NCI-H748 treated with DMSO at 0.1 percent for 48 hours (cell line): Measurements from ENCODE around the gene RAB21.
"Not testable (repeated sequence)": the region's sequence is repeated elsewhere in the genome, so short reads cannot be mapped to it uniquely, and the experiment has no call there.

Experiments used
- DNase-seq: peaks from one replicate; lab custom pipeline; 2025; lab: John Stamatoyannopoulos, UW

Gene RAB21

GRCh38 chr12:71752891-71753290 is 1.8 kb upstream of the RAB21 start:
- DNase-seq: no peak

GRCh38 chr12:71755146-71755892 is 656 bp downstream of the RAB21 start:
- no peak for DNase-seq

GRCh38 chr12:71756054-71756690 is 1.5 kb downstream of the RAB21 start:
- DNase-seq: no peak

GRCh38 chr12:71759941-71760340 is 5.3 kb downstream of the RAB21 start:
- DNase-seq: no peak

- no peak for DNase-seq
These were observed 5.8 kb downstream of the RAB21 start for GRCh38 chr12:71760471-71760870.

GRCh38 chr12:71761354-71761753 is 6.7 kb downstream of the RAB21 start:
- not testable (repeated sequence) for DNase-seq

GRCh38 chr12:71763677-71764379 is 9.2 kb downstream of the RAB21 start:
- no peak for DNase-seq

- DNase-seq: no peak
These were observed 10.1 kb downstream of the RAB21 start for GRCh38 chr12:71764587-71765321.

GRCh38 chr12:71766202-71766601 is 11.5 kb downstream of the RAB21 start:
- no peak for DNase-seq

GRCh38 chr12:71767183-71767582 is 12.5 kb downstream of the RAB21 start:
- no peak for DNase-seq

GRCh38 chr12:71768900-71769299 is 14.2 kb downstream of the RAB21 start:
- no peak for DNase-seq

- no peak for DNase-seq
These were observed 16.4 kb downstream of the RAB21 start for GRCh38 chr12:71771069-71771468.

- DNase-seq: no peak
These were observed 18.1 kb downstream of the RAB21 start for GRCh38 chr12:71772735-71773134.

- DNase-seq: no peak
These were observed 25.7 kb downstream of the RAB21 start for GRCh38 chr12:71780237-71780822.

GRCh38 chr12:71782017-71782416 is 27.4 kb downstream of the RAB21 start:
- no peak for DNase-seq

- no peak for DNase-seq
These were observed 32.2 kb downstream of the RAB21 start for GRCh38 chr12:71786829-71787228.

- no peak for DNase-seq
These were observed 32.9 kb downstream of the RAB21 start for GRCh38 chr12:71787580-71787979.

GRCh38 chr12:71790331-71790730 is 35.7 kb downstream of the RAB21 start:
- no peak for DNase-seq

GRCh38 chr12:71791473-71792150 is 36.9 kb downstream of the RAB21 start:
- DNase-seq: no peak

GRCh38 chr12:71792599-71792998 is 37.9 kb downstream of the RAB21 start:
- DNase-seq: no peak

GRCh38 chr12:71795901-71796300 is 41.2 kb downstream of the RAB21 start:
- DNase-seq: no peak
